Measurements from ENCODE around the gene TNNC2. TPM values are rescaled to one million over a fixed set of nuclear protein-coding genes. Genes with fewer than 3 reads are reported as not detected.

Gene TNNC2
- total and polyA plus RNA-seq, 10 donors = 0.54 to 3.4 (median 1.4) TPM; not detected in 5

DNA sequence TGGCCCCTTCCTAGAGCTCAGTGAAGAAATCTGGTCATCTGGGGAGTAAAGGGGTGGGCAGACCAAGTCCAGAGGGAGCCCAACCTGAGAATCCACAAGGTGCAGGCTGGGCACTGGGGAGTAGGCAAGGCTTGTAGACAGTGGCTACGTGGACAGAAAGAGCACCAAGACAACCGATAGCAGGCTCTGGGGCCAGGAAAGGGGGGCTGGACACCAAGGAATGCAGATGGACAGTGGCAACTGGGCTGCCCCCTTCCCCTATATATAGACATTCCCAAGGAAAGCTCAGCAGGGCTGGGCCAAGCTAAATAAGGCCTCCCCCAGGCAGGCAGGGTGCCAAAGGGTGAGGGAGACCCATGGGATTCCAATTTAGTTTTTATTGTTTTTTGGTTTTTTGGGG, 1.5 kb upstream of the TNNC2 start:
- Histone ChIP-seq H3K27ac (peak overlapping the region in 5 of 8 donors; percentile 10 to 54 (median 22)), H3K36me3 (no peaks in the 10 kb centered on the region), H3K4me3 (no peak overlapping the region), H3K4me1 (peaks cover 6 to 39% (median 28%) of the 10 kb centered on the region in 6 donors), H3K9me3 (no peaks in the 10 kb centered on the region), H3K27me3 (replicated peaks in 1 of 7) (peaks cover 0 to 12% (median 4%) of the 10 kb centered on the region in 7 donors)
- WGBS, 5 donors = 57 to 77% (median 63%) methylated on average over 2 of the region's 2 CpGs
- TF ChIP-seq POLR2AphosphoS5 (IDR thresholded peaks at IDR 0.05) = no peak
- TF ChIP-seq, protein P1, sequence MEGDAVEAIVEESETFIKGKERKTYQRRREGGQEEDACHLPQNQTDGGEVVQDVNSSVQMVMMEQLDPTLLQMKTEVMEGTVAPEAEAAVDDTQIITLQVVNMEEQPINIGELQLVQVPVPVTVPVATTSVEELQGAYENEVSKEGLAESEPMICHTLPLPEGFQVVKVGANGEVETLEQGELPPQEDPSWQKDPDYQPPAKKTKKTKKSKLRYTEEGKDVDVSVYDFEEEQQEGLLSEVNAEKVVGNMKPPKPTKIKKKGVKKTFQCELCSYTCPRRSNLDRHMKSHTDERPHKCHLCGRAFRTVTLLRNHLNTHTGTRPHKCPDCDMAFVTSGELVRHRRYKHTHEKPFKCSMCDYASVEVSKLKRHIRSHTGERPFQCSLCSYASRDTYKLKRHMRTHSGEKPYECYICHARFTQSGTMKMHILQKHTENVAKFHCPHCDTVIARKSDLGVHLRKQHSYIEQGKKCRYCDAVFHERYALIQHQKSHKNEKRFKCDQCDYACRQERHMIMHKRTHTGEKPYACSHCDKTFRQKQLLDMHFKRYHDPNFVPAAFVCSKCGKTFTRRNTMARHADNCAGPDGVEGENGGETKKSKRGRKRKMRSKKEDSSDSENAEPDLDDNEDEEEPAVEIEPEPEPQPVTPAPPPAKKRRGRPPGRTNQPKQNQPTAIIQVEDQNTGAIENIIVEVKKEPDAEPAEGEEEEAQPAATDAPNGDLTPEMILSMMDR (IDR thresholded peaks at IDR 0.05 in 8 of 11, conservative IDR thresholded peaks at IDR 0.05 in 3 of 11) = no peak
- TF ChIP-seq POLR2A (IDR thresholded peaks at IDR 0.05) = no peak
- intact Hi-C loops (cut with DNase I; ENCODE audit: low total_unique reads) = no loop called here
- peak; percentile 51 for DNase-seq

DNA sequence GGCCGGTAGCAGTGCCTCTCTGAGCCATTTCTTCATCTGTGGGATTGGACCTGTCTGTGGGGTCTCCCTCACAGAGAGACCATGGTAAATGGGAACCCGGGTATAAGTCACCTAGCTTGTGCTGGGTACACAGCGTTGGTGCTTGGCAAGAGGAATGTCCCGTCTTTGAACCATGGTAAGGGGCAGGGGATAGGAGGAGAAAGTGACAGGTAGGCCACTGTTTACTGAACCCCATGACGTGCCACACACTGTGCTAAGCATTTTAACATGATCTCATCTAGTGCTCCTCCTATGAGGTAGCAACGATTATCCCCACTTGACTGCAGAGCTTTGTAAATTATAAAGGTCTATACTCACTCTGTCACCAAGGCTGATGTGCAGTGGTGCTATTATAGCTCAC, 600 bp upstream of the TNNC2 start:
- Histone ChIP-seq H3K4me3 (no peak overlapping the region), H3K36me3 (no peaks in the 10 kb centered on the region), H3K9me3 (no peaks in the 10 kb centered on the region), H3K27ac (peak overlapping the region in 3 of 8 donors; percentile 44 to 74 (median 67)), H3K4me1 (peaks cover 6 to 39% (median 27%) of the 10 kb centered on the region in 6 donors), H3K27me3 (replicated peaks in 1 of 7) (peaks cover 0 to 21% (median 13%) of the 10 kb centered on the region in 7 donors)
- TF ChIP-seq, protein P1 (IDR thresholded peaks at IDR 0.05 in 8 of 11, conservative IDR thresholded peaks at IDR 0.05 in 3 of 11) = no peak
- TF ChIP-seq POLR2AphosphoS5 (IDR thresholded peaks at IDR 0.05) (no peak), POLR2A (IDR thresholded peaks at IDR 0.05) (no peak)
- no peak for DNase-seq
- 73 to 88% (median 82%) methylated on average over 6 of the region's 6 CpGs for WGBS, 5 donors
- intact Hi-C loops (cut with DNase I; ENCODE audit: low total_unique reads) = no loop called here

DNA sequence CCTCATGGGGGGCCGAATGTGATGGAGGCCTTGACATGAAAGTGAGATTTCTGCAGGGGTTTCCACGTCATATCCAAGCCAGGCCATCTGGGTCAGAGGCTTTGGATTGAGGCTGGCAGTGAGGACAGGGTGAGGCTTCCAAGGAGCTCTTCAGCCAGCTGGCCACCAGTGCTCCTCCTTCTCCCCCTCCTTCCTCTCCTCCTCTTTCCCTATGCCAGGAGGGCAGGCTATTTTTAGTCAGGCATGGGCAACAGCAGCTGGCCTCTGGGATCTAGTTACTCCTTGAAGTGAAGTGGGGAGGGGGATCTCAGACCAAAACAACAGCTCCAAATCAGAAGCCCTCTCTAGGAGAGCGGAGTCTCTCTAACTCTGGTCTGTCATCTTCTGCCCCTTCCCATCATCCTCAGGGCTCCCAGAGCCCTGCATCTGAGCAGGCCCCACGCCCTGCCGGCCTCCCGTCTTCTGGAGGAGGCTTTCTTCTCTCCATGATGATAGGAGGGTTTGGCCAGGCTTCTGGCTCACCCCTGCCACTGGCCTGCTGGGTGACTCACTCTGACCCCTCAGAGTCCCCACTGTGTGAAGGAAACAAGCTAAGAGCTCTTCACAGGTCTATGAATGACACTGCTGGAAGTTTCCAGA, 612 bp downstream of the TNNC2 start:
- Histone ChIP-seq H3K9me3 (no peaks in the 10 kb centered on the region), H3K27me3 (replicated peaks in 1 of 7) (peaks cover 0 to 32% (median 22%) of the 10 kb centered on the region in 7 donors), H3K27ac (peak overlapping the region in 7 of 8 donors; percentile 4 to 74 (median 44)), H3K4me1 (peaks cover 0 to 32% (median 20%) of the 10 kb centered on the region in 6 donors), H3K4me3 (no peak overlapping the region), H3K36me3 (no peaks in the 10 kb centered on the region)
- 79 to 90% (median 82%) methylated on average over 6 of the region's 6 CpGs for WGBS, 5 donors
- no peak for DNase-seq
- intact Hi-C loops (cut with DNase I; ENCODE audit: low total_unique reads) = no loop called here
- no peak for TF ChIP-seq POLR2A (IDR thresholded peaks at IDR 0.05)
- TF ChIP-seq POLR2AphosphoS5 (IDR thresholded peaks at IDR 0.05) = peak in 1 of 3 donors; percentile 39
- TF ChIP-seq, protein P1 (IDR thresholded peaks at IDR 0.05 in 8 of 11, conservative IDR thresholded peaks at IDR 0.05 in 3 of 11) = no peak

Measured in spleen (tissue), 11 donors.